HFF-Myc (cell line): Measurements from ENCODE around the gene NRIP2.

Source experiments
- DNase-seq: peaks from one replicate; pipeline ENCODE4 v3.0.0-alpha.2; 2011; ENCODE audit warnings: low read depth; ENCODE audit errors: extremely low read depth
- H3K4me3 ChIP-seq: replicated peaks from 2 replicates; pipeline ENCODE4 v1.5.1; 2011; ENCODE audit warnings: low read depth, mild to moderate bottlenecking, control low read depth, low read length
- TF ChIP-seq, protein P1 (sequence below): IDR thresholded peaks from 2 replicates; pipeline ENCODE4 v1.5.1; 2012; ENCODE audit warnings: mild to moderate bottlenecking, low read depth, low read length, control low read depth; ENCODE audit errors: missing control alignments

NRIP2 gene

DNA sequence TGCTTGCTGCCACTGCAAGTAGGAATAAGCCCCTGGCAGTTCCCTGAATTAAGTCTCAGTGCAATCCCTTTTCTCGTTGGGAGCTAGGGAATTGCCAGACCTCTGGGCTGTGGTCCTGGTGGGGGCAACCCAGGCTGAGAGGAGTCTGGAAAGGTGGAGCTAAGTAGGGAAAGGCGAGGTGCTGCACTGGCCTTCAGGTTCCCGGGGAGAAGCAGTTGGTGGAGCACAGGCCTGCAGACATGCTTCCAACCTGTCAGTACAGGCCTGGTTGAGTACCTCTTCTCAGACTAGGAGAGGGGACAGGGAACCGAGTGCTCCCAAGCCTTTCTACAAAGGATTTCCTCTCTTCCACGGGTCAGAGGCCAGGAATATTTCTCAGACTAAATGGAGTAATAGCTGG, 1.5 kb downstream of the NRIP2 start:
- TF ChIP-seq, protein P1, sequence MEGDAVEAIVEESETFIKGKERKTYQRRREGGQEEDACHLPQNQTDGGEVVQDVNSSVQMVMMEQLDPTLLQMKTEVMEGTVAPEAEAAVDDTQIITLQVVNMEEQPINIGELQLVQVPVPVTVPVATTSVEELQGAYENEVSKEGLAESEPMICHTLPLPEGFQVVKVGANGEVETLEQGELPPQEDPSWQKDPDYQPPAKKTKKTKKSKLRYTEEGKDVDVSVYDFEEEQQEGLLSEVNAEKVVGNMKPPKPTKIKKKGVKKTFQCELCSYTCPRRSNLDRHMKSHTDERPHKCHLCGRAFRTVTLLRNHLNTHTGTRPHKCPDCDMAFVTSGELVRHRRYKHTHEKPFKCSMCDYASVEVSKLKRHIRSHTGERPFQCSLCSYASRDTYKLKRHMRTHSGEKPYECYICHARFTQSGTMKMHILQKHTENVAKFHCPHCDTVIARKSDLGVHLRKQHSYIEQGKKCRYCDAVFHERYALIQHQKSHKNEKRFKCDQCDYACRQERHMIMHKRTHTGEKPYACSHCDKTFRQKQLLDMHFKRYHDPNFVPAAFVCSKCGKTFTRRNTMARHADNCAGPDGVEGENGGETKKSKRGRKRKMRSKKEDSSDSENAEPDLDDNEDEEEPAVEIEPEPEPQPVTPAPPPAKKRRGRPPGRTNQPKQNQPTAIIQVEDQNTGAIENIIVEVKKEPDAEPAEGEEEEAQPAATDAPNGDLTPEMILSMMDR = no peak
- no peak for DNase-seq
- H3K4me3 ChIP-seq = no peak overlapping the region

DNA sequence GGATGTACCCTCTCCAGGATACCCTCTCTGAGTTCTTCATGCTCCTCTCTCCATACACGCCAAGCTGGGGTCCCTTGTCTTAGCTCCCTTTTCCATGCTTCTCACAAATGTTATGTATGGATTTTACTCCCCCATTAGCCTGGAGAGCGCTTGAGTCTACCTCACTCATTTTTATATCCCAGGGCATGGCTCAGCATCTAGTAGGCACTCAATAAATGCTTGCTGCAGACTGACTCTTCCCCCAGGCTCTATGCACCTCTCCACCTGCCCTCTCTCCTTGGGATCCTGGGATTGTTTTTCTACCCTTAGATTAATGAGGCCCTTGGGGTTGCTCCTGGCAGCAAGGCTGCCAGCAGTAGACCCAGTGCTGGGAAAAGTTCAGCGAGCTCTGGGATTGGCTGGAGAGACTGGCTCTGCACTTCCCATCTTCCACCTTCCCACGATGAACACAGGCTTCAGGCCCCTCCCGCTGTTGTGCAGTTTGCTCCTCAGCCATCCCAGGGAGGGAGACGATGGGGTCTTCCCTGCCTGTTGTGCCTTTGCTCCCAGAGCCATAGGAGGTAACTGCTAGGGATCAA, 2.2 kb downstream of the NRIP2 start:
- TF ChIP-seq, protein P1 = no peak
- no peak for DNase-seq
- H3K4me3 ChIP-seq = no peak overlapping the region

DNA sequence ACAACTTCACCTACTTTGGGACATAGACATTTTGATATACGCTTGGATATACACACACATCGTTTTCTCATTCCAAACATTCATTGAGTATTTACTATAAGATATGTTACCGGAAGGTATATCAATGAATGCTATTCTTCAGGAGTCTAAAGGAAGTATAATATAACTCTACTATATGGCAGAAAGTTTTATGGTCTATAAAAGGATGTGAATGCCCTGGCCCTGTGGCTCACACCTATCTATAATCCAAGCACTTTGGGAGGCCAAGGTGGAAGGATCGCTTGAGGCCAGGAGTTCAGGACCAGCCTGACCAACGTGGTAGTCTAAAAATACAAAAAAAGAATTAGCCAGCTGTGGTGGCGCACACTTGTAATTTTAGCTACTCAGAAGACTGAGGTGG, 5.6 kb downstream of the NRIP2 start:
- DNase-seq = no peak
- H3K4me3 ChIP-seq = no peak overlapping the region
- TF ChIP-seq, protein P1 = no peak

DNA sequence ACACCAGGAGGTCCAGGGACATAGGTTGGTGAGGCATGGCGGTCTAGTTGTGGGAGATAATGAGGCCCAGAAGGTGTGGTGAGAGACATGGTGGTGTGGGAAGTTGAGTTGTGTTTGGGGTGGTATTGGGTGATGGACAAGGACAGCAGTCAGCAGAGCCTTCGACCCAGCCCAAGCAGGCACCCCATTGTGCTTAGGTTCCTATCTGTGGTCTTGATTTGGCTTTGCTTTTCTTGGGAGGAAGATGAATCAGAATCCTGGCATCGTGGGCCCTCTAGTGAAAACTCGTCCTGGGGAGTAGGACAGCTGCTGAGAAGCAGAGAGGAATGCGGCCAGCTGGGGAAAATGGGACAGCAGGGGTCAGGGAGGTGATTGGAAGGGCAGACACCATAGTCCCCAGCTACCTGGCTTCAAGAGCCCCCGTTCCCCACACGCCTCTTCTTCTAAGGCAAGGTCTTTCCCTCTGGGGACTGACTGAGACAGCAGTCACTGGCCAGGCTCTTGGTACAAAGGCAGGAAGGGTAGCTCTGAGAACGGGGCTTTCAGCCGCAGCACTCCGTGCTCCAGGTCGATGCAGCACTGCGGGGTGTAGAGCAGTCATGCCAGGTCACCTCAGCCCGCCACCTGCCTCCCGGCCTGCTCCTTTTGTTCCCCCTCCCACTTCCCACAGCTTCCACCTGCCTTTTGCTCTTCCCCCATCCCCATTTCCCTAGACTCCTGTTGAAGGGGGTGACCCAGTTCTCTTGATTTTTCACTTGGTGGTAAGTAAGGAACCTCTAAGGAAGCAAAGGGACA, 7.9 kb downstream of the NRIP2 start:
- no peak for DNase-seq
- TF ChIP-seq, protein P1 = no peak
- H3K4me3 ChIP-seq = no peak overlapping the region

DNA sequence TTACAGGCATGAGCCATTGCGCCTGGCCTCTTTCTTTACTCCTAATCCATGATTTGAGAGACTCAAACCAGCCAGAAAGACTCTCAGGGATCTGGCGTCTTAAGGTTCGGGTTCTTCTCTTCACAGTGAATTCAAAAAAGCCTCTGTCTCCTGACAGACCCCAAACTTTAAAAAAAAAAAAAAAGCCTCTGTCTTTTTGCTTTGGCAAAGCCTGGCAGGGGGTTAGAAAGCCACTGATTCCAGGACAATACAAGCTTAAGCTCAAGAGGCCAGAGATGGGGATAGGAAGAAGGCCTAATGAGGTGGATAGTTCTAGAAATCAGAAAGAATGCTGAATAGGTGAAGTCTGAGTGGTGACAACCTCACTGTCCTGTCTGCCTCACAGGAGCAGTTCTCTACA, 8.8 kb downstream of the NRIP2 start:
- no peak overlapping the region for H3K4me3 ChIP-seq
- TF ChIP-seq, protein P1 = no peak
- DNase-seq = no peak

DNA sequence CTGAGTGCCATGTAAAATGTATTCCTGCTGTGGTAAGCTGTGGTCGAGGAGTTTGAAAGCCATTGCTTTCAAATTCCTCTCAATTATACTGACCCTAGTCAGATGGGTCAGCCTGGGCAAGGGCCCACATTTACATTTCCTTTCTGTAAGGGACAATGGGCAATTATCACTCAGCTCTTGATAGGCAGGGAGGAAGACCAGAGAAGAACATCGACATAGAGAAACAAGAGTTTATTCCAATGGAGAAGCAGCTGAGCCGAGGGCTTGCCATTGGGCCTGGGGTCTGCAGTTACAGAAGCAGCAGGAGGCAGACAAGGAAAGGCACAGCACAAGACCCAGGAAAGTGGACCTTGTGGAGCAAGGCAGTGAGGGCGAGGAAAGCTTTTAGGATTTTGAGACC, 9.7 kb downstream of the NRIP2 start:
- H3K4me3 ChIP-seq = no peak overlapping the region
- no peak for DNase-seq
- TF ChIP-seq, protein P1 = no peak
